ENCODE measurements around the gene TNFRSF6B. TPM values are rescaled to one million over a fixed set of nuclear protein-coding genes. Genes with fewer than 3 reads are reported as not detected.
"Not testable (repeated sequence)": the region's sequence is repeated elsewhere in the genome, so short reads cannot be mapped to it uniquely, and the experiment has no call there.

The TNFRSF6B gene
- total and polyA plus RNA-seq, 4 donors: 2.1 to 73.9 (median 8.7) TPM

- WGBS, 2 donors: 22 to 23% methylated on average over 59 to 67 of the region's 67 CpGs
- H3K9me3 ChIP-seq (ENCODE audit: control insufficient read depth, low read length): no peaks in the 10 kb centered on the region
Observed at GRCh38 chr20:63708301-63709148, 12.1 kb downstream of the TNFRSF6B start.

GRCh38 chr20:63709149-63709527 lies 12.7 kb downstream of the TNFRSF6B start:
- no peaks in the 10 kb centered on the region for H3K27me3 ChIP-seq (ENCODE audit: control insufficient read depth in 1 of 2, insufficient read depth in 2 of 2, low read length in 1 of 2)
- WGBS, 2 donors: 91 to 93% methylated on average over 17 of the region's 17 CpGs
- intact Hi-C loops (cut with DNase I): no loop called here
- H3K4me1 ChIP-seq (ENCODE audit: control insufficient read depth in 1 of 2, insufficient read depth in 2 of 2, low read length in 2 of 2): no peaks in the 10 kb centered on the region
- no peak overlapping the region for H3K27ac ChIP-seq (ENCODE audit: low read depth in 1 of 2, low read length in 2 of 2)
- no peak overlapping the region for H3K4me3 ChIP-seq (ENCODE audit: low read length in 2 of 2)
- ATAC-seq (ENCODE audit: low FRiP score): no peak
- DNase-seq: no peak
- H3K9me3 ChIP-seq (ENCODE audit: control insufficient read depth, low read length): no peaks in the 10 kb centered on the region
- peaks cover 0 to 1% of the 10 kb centered on the region in 2 donors for H3K36me3 ChIP-seq (ENCODE audit: control insufficient read depth in 1 of 2, insufficient read depth in 2 of 2, low read length in 1 of 2)

More at GRCh38 chr20:63708301-63709148, 12.1 kb downstream of the TNFRSF6B start:
- Histone ChIP-seq H3K27me3 (ENCODE audit: control insufficient read depth in 1 of 2, insufficient read depth in 2 of 2, low read length in 1 of 2) (no peaks in the 10 kb centered on the region), H3K27ac (ENCODE audit: low read depth in 1 of 2, low read length in 2 of 2) (peak overlapping the region in 1 of 2 donors; percentile 14), H3K4me1 (ENCODE audit: control insufficient read depth in 1 of 2, insufficient read depth in 2 of 2, low read length in 2 of 2) (no peaks in the 10 kb centered on the region), H3K4me3 (ENCODE audit: low read length in 2 of 2) (peak overlapping the region; percentile 93 to 96), H3K36me3 (ENCODE audit: control insufficient read depth in 1 of 2, insufficient read depth in 2 of 2, low read length in 1 of 2) (peaks cover 0 to 1% of the 10 kb centered on the region in 2 donors)
- ATAC-seq (ENCODE audit: low FRiP score): no peak
- intact Hi-C loops (cut with DNase I): no loop called here
- DNase-seq: no peak

- H3K27me3 ChIP-seq (ENCODE audit: control insufficient read depth in 1 of 2, insufficient read depth in 2 of 2, low read length in 1 of 2): no peaks in the 10 kb centered on the region
- H3K27ac ChIP-seq (ENCODE audit: low read depth in 1 of 2, low read length in 2 of 2): no peak overlapping the region
- peak in 1 of 2 donors; percentile 49 for DNase-seq
- H3K4me3 ChIP-seq (ENCODE audit: low read length in 2 of 2): no peak overlapping the region
- intact Hi-C loops (cut with DNase I): no loop called here
- peaks cover 2 to 4% of the 10 kb centered on the region in 2 donors for H3K36me3 ChIP-seq (ENCODE audit: control insufficient read depth in 1 of 2, insufficient read depth in 2 of 2, low read length in 1 of 2)
- 78 to 82% methylated on average over 12 of the region's 12 CpGs for whole genome bisulfite sequencing, 2 donors
- ATAC-seq (ENCODE audit: low FRiP score): no peak
- H3K4me1 ChIP-seq (ENCODE audit: control insufficient read depth in 1 of 2, insufficient read depth in 2 of 2, low read length in 2 of 2): no peaks in the 10 kb centered on the region
- H3K9me3 ChIP-seq (ENCODE audit: control insufficient read depth, low read length): no peaks in the 10 kb centered on the region
Observed at GRCh38 chr20:63711085-63711645, 14.7 kb downstream of the TNFRSF6B start.

- peaks cover 2 to 4% of the 10 kb centered on the region in 2 donors for H3K36me3 ChIP-seq (ENCODE audit: control insufficient read depth in 1 of 2, insufficient read depth in 2 of 2, low read length in 1 of 2)
- WGBS, 2 donors: 97% methylated on average over 1 of the region's 1 CpG
- H3K27me3 ChIP-seq (ENCODE audit: control insufficient read depth in 1 of 2, insufficient read depth in 2 of 2, low read length in 1 of 2): no peaks in the 10 kb centered on the region
- H3K4me1 ChIP-seq (ENCODE audit: control insufficient read depth in 1 of 2, insufficient read depth in 2 of 2, low read length in 2 of 2): no peaks in the 10 kb centered on the region
- H3K27ac ChIP-seq (ENCODE audit: low read depth in 1 of 2, low read length in 2 of 2): no peak overlapping the region
- DNase-seq (no peak), ATAC-seq (ENCODE audit: low FRiP score) (no peak)
- H3K9me3 ChIP-seq (ENCODE audit: control insufficient read depth, low read length): no peaks in the 10 kb centered on the region
- intact Hi-C loops (cut with DNase I): no loop called here
- no peak overlapping the region for H3K4me3 ChIP-seq (ENCODE audit: low read length in 2 of 2)
Observed at GRCh38 chr20:63712191-63712590, 15.7 kb downstream of the TNFRSF6B start.

- DNase-seq: peak in 1 of 2 donors; percentile 22
- Histone ChIP-seq H3K4me3 (ENCODE audit: low read length in 2 of 2) (no peak overlapping the region), H3K4me1 (ENCODE audit: control insufficient read depth in 1 of 2, insufficient read depth in 2 of 2, low read length in 2 of 2) (no peaks in the 10 kb centered on the region), H3K9me3 (ENCODE audit: control insufficient read depth, low read length) (no peaks in the 10 kb centered on the region), H3K27me3 (ENCODE audit: control insufficient read depth in 1 of 2, insufficient read depth in 2 of 2, low read length in 1 of 2) (no peaks in the 10 kb centered on the region), H3K36me3 (ENCODE audit: control insufficient read depth in 1 of 2, insufficient read depth in 2 of 2, low read length in 1 of 2) (peaks cover 2 to 7% of the 10 kb centered on the region in 2 donors), H3K27ac (ENCODE audit: low read depth in 1 of 2, low read length in 2 of 2) (no peak overlapping the region)
- no peak for ATAC-seq (ENCODE audit: low FRiP score)
- intact Hi-C loops (cut with DNase I): no loop called here
- WGBS, 2 donors: 97 to 98% methylated on average over 5 of the region's 5 CpGs
Observed at GRCh38 chr20:63714858-63715257, 18.4 kb downstream of the TNFRSF6B start.

- H3K27me3 ChIP-seq (ENCODE audit: control insufficient read depth in 1 of 2, insufficient read depth in 2 of 2, low read length in 1 of 2): no peaks in the 10 kb centered on the region
- no peak overlapping the region for H3K27ac ChIP-seq (ENCODE audit: low read depth in 1 of 2, low read length in 2 of 2)
- intact Hi-C loops (cut with DNase I): no loop called here
- WGBS, 2 donors: 99 to 100% methylated on average over 2 of the region's 2 CpGs
- no peak for DNase-seq
- H3K9me3 ChIP-seq (ENCODE audit: control insufficient read depth, low read length): no peaks in the 10 kb centered on the region
- peaks cover 2 to 12% of the 10 kb centered on the region in 2 donors for H3K36me3 ChIP-seq (ENCODE audit: control insufficient read depth in 1 of 2, insufficient read depth in 2 of 2, low read length in 1 of 2)
- no peak overlapping the region for H3K4me3 ChIP-seq (ENCODE audit: low read length in 2 of 2)
- H3K4me1 ChIP-seq (ENCODE audit: control insufficient read depth in 1 of 2, insufficient read depth in 2 of 2, low read length in 2 of 2): no peaks in the 10 kb centered on the region
- ATAC-seq (ENCODE audit: low FRiP score): no peak
Observed at GRCh38 chr20:63718996-63719395, 22.5 kb downstream of the TNFRSF6B start.

- H3K27me3 ChIP-seq (ENCODE audit: control insufficient read depth in 1 of 2, insufficient read depth in 2 of 2, low read length in 1 of 2); H3K27ac ChIP-seq (ENCODE audit: low read depth in 1 of 2, low read length in 2 of 2); intact Hi-C loops (cut with DNase I); DNase-seq; H3K4me1 ChIP-seq (ENCODE audit: control insufficient read depth in 1 of 2, insufficient read depth in 2 of 2, low read length in 2 of 2); H3K9me3 ChIP-seq (ENCODE audit: control insufficient read depth, low read length); H3K4me3 ChIP-seq (ENCODE audit: low read length in 2 of 2); H3K36me3 ChIP-seq (ENCODE audit: control insufficient read depth in 1 of 2, insufficient read depth in 2 of 2, low read length in 1 of 2); ATAC-seq (ENCODE audit: low FRiP score): not testable (repeated sequence)
- 63 to 76% methylated on average over 2 of the region's 2 CpGs for WGBS, 2 donors
Observed at GRCh38 chr20:63722967-63723622, 26.6 kb downstream of the TNFRSF6B start.

- intact Hi-C loops (cut with DNase I); H3K27me3 ChIP-seq (ENCODE audit: control insufficient read depth in 1 of 2, insufficient read depth in 2 of 2, low read length in 1 of 2); ATAC-seq (ENCODE audit: low FRiP score); H3K27ac ChIP-seq (ENCODE audit: low read depth in 1 of 2, low read length in 2 of 2); H3K4me3 ChIP-seq (ENCODE audit: low read length in 2 of 2); H3K4me1 ChIP-seq (ENCODE audit: control insufficient read depth in 1 of 2, insufficient read depth in 2 of 2, low read length in 2 of 2); DNase-seq; H3K36me3 ChIP-seq (ENCODE audit: control insufficient read depth in 1 of 2, insufficient read depth in 2 of 2, low read length in 1 of 2); H3K9me3 ChIP-seq (ENCODE audit: control insufficient read depth, low read length): not testable (repeated sequence)
- 93 to 94% methylated on average over 18 of the region's 18 CpGs for WGBS, 2 donors
Observed at GRCh38 chr20:63730189-63730733, 33.8 kb downstream of the TNFRSF6B start.
